ENCODE results near the gene ADM5. TPM values are rescaled to one million over a fixed set of nuclear protein-coding genes. Genes with fewer than 3 reads are reported as not detected.
A peak's percentile ranks its signal among the peaks of the same experiment; 100 is the strongest.

The ADM5 gene
- total RNA-seq, 8 experiments from 2014 or later = 0.66 to 5.2 (median 2.1) TPM

GRCh38 chr19:49687566-49688316 is 1.7 kb upstream of the ADM5 start:
- peaks cover 14 to 20% of the 10 kb centered on the region in 2 donors for H3K4me1 ChIP-seq (replicated peaks in 1 of 2)
- WGBS, 10 experiments = 0 to 60% (median 17%) methylated on average over 1 to 3 of the region's 26 CpGs; no CpG with 5 or more reads in 5 of the 10 experiments
- in situ Hi-C loops (cut with MboI; ENCODE audit: low pct_unique_long_range_greater_than_20kb in 2 of 9, low sequenced_read_pairs in 9 of 9, unreplicated experiment in 9 of 9) = no loop called here
- H3K27ac ChIP-seq = no peak overlapping the region
- ATAC-seq (replicated peaks in 6 of 8) = no peak
- H3K4me3 ChIP-seq = no peak overlapping the region

GRCh38 chr19:49688531-49689132 is 762 bp upstream of the ADM5 start:
- 50 to 100% (median 79%) methylated on average over 1 to 3 of the region's 12 CpGs; no CpG with 5 or more reads in 5 of the 10 experiments for WGBS, 10 experiments
- peaks cover 16 to 20% of the 10 kb centered on the region in 2 donors for H3K4me1 ChIP-seq (replicated peaks in 1 of 2)
- in situ Hi-C loops (cut with MboI; ENCODE audit: low pct_unique_long_range_greater_than_20kb in 2 of 9, low sequenced_read_pairs in 9 of 9, unreplicated experiment in 9 of 9) = no loop called here

GRCh38 chr19:49690079-49690655 is 773 bp downstream of the ADM5 start:
- Histone ChIP-seq H3K27ac (peak overlapping the region; percentile 92 to 98), H3K4me3 (peak overlapping the region; percentile 48 to 55 (median 51)), H3K4me1 (replicated peaks in 1 of 2) (peaks cover 16 to 20% of the 10 kb centered on the region in 2 donors)
- in situ Hi-C loops (cut with MboI; ENCODE audit: low pct_unique_long_range_greater_than_20kb in 2 of 9, low sequenced_read_pairs in 9 of 9, unreplicated experiment in 9 of 9) = no loop called here
- whole genome bisulfite sequencing, 10 experiments = 0 to 39% (median 17%) methylated on average over 1 to 13 of the region's 39 CpGs; no CpG with 5 or more reads in 7 of the 10 experiments
- peak; percentile 0 to 20 (median 8) for ATAC-seq (replicated peaks in 6 of 8)

More at GRCh38 chr19:49688531-49689132, 762 bp upstream of the ADM5 start:
- Histone ChIP-seq H3K4me3 (no peak overlapping the region), H3K27ac (no peak overlapping the region)
- no peak for ATAC-seq (replicated peaks in 6 of 8)

- 0 to 3% (median 0%) methylated on average over 2 to 19 of the region's 38 CpGs; no CpG with 5 or more reads in 5 of the 10 experiments for WGBS, 10 experiments
- in situ Hi-C loops (cut with MboI; ENCODE audit: low pct_unique_long_range_greater_than_20kb in 2 of 9, low sequenced_read_pairs in 9 of 9, unreplicated experiment in 9 of 9) = no loop called here
- Histone ChIP-seq H3K4me3 (peak within 1 kb of the TSS; percentile 48 to 55 (median 51)), H3K27ac (peak within 1 kb of the TSS; percentile 92 to 98), H3K4me1 (replicated peaks in 1 of 2) (peaks cover 16 to 20% of the 10 kb centered on the region in 2 donors)
- peak; percentile 72 to 86 (median 81) for ATAC-seq (replicated peaks in 6 of 8)
Measured at GRCh38 chr19:49690656-49691242, 1.4 kb downstream of the ADM5 start, which contains the start of gene CPT1C. CPT1C (plus strand) TSS chr19:49691116; CDS start chr19:49692253, 1,137 bp downstream.

GRCh38 chr19:49691243-49692146 is 2.1 kb downstream of the ADM5 start:
- H3K27ac ChIP-seq = peak overlapping the region; percentile 92 to 98
- 0 to 35% (median 2%) methylated on average over 1 to 15 of the region's 39 CpGs; no CpG with 5 or more reads in 5 of the 10 experiments for WGBS, 10 experiments
- ATAC-seq (replicated peaks in 6 of 8) = peak; percentile 30 to 84 (median 74)

GRCh38 chr19:49692147-49692506 is 2.7 kb downstream of the ADM5 start:
- 0 to 68% (median 22%) methylated on average over 1 to 3 of the region's 16 CpGs; no CpG with 5 or more reads in 6 of the 10 experiments for WGBS, 10 experiments
- Histone ChIP-seq H3K27ac (peak overlapping the region; percentile 65 to 76), H3K4me3 (peak overlapping the region; percentile 48 to 55 (median 51))

More at GRCh38 chr19:49691243-49692146, 2.1 kb downstream of the ADM5 start:
- Histone ChIP-seq H3K4me1 (replicated peaks in 1 of 2) (peaks cover 16 to 20% of the 10 kb centered on the region in 2 donors), H3K4me3 (peak overlapping the region; percentile 48 to 55 (median 51))
- in situ Hi-C loops (cut with MboI; ENCODE audit: low pct_unique_long_range_greater_than_20kb in 2 of 9, low sequenced_read_pairs in 9 of 9, unreplicated experiment in 9 of 9) = no loop called here

GRCh38 chr19:49696115-49696514 is 6.7 kb downstream of the ADM5 start:
- H3K27ac ChIP-seq = no peak overlapping the region
- ATAC-seq (replicated peaks in 6 of 8) = no peak
- no peak overlapping the region for H3K4me3 ChIP-seq
- 53 to 100% (median 76%) methylated on average over 1 to 6 of the region's 6 CpGs; no CpG with 5 or more reads in 2 of the 10 experiments for WGBS, 10 experiments
- in situ Hi-C loops (cut with MboI; ENCODE audit: low pct_unique_long_range_greater_than_20kb in 2 of 9, low sequenced_read_pairs in 9 of 9, unreplicated experiment in 9 of 9) = no loop called here
- peaks cover 6% of the 10 kb centered on the region in 2 donors for H3K4me1 ChIP-seq (replicated peaks in 1 of 2)

More at GRCh38 chr19:49692147-49692506, 2.7 kb downstream of the ADM5 start:
- in situ Hi-C loops (cut with MboI; ENCODE audit: low pct_unique_long_range_greater_than_20kb in 2 of 9, low sequenced_read_pairs in 9 of 9, unreplicated experiment in 9 of 9) = no loop called here
- H3K4me1 ChIP-seq (replicated peaks in 1 of 2) = peaks cover 16 to 20% of the 10 kb centered on the region in 2 donors
- ATAC-seq (replicated peaks in 6 of 8) = peak in 1 of 8 experiments; percentile 0

GRCh38 chr19:49696865-49697264 is 7.5 kb downstream of the ADM5 start:
- no peak overlapping the region for H3K4me3 ChIP-seq
- no peak for ATAC-seq (replicated peaks in 6 of 8)
- 43 to 100% (median 90%) methylated on average over 1 to 7 of the region's 7 CpGs; no CpG with 5 or more reads in 2 of the 10 experiments for WGBS, 10 experiments
- H3K4me1 ChIP-seq (replicated peaks in 1 of 2) = peaks cover 6% of the 10 kb centered on the region in 2 donors
- H3K27ac ChIP-seq = no peak overlapping the region
- in situ Hi-C loops (cut with MboI; ENCODE audit: low pct_unique_long_range_greater_than_20kb in 2 of 9, low sequenced_read_pairs in 9 of 9, unreplicated experiment in 9 of 9) = no loop called here

GRCh38 chr19:49699364-49699763 is 10.0 kb downstream of the ADM5 start:
- Histone ChIP-seq H3K4me3 (no peak overlapping the region), H3K27ac (no peak overlapping the region), H3K4me1 (replicated peaks in 1 of 2) (no peaks in the 10 kb centered on the region)
- no peak for ATAC-seq (replicated peaks in 6 of 8)
- WGBS, 10 experiments = 65 to 100% (median 94%) methylated on average over 1 to 4 of the region's 5 CpGs; no CpG with 5 or more reads in 2 of the 10 experiments
- in situ Hi-C loops (cut with MboI; ENCODE audit: low pct_unique_long_range_greater_than_20kb in 2 of 9, low sequenced_read_pairs in 9 of 9, unreplicated experiment in 9 of 9) = no loop called here

- Histone ChIP-seq H3K4me3 (no peak overlapping the region), H3K4me1 (replicated peaks in 1 of 2) (no peaks in the 10 kb centered on the region), H3K27ac (no peak overlapping the region)
- in situ Hi-C loops (cut with MboI; ENCODE audit: low pct_unique_long_range_greater_than_20kb in 2 of 9, low sequenced_read_pairs in 9 of 9, unreplicated experiment in 9 of 9) = no loop called here
- ATAC-seq (replicated peaks in 6 of 8) = peak in 3 of 8 experiments; percentile 17 to 23 (median 22)
- WGBS, 10 experiments = 90% methylated on average over 4 of the region's 11 CpGs; no CpG with 5 or more reads in 9 of the 10 experiments
Measured at GRCh38 chr19:49700563-49700962, 11.2 kb downstream of the ADM5 start.

- no peak overlapping the region for H3K27ac ChIP-seq
- in situ Hi-C loops (cut with MboI; ENCODE audit: low pct_unique_long_range_greater_than_20kb in 2 of 9, low sequenced_read_pairs in 9 of 9, unreplicated experiment in 9 of 9) = no loop called here
- H3K4me3 ChIP-seq = no peak overlapping the region
- H3K4me1 ChIP-seq (replicated peaks in 1 of 2) = no peaks in the 10 kb centered on the region
- peak in 4 of 8 experiments; percentile 14 to 32 (median 23) for ATAC-seq (replicated peaks in 6 of 8)
- WGBS, 10 experiments = 20 to 100% (median 87%) methylated on average over 1 to 6 of the region's 40 CpGs; no CpG with 5 or more reads in 6 of the 10 experiments
Measured at GRCh38 chr19:49701271-49701786, 11.9 kb downstream of the ADM5 start.

Data from motor neuron (in vitro differentiated cells).